BJ (cell line): ENCODE measurements around the gene KANK2. TPM values are rescaled to one million over a fixed set of nuclear protein-coding genes. Genes with fewer than 3 reads are reported as not detected.
"Not testable (repeated sequence)": the region's sequence is repeated elsewhere in the genome, so short reads cannot be mapped to it uniquely, and the experiment has no call there.

Experiments
- CTCF ChIA-PET: fragments of 350-600 bp; formaldehyde crosslinking; extraction: SDS; loops from one replicate; lab custom pipeline; 2021; ENCODE audit warnings: antibody characterized with exemption, inconsistent platforms; lab: Yijun Ruan, JAX
- POLR2A ChIA-PET: fragments of 300-600 bp; sonication (Branson Sonifier 250); formaldehyde crosslinking; extraction: SDS; loops from one replicate; lab custom pipeline; 2021; ENCODE audit warnings: antibody characterized with exemption; lab: Charles Lee
- DNase-seq: peaks from one replicate; pipeline ENCODE4 v3.0.0-alpha.2; 2011; ENCODE audit warnings: low read depth
- H3K27me3 ChIP-seq: 2 replicates; pipeline ENCODE4 v1.6.0; 2011; ENCODE audit warnings: low read length; ENCODE audit not compliant: control insufficient read depth, insufficient read depth
- H3K36me3 ChIP-seq: 2 replicates; pipeline ENCODE4 v1.5.1; 2011; ENCODE audit warnings: low read length; ENCODE audit not compliant: control insufficient read depth, insufficient read depth
- H3K4me3 ChIP-seq: 2 replicates; pipeline ENCODE4 v1.5.1; 2011; ENCODE audit warnings: low read depth, mild to moderate bottlenecking, control low read depth, low read length
- CTCF ChIP-seq: IDR thresholded peaks from 2 replicates; pipeline ENCODE4 v1.5.1; 2011; ENCODE audit warnings: low read depth, mild to moderate bottlenecking, control low read depth, inconsistent platforms, low read length, moderate library complexity; ENCODE audit not compliant: insufficient read depth
- polyA plus RNA-seq: library from polyadenylated mRNA; depleted of rRNA; stranded (reverse); fragments of >200 nt; gene quantifications from 2 replicates; pipeline ENCODE4 v1.2.3, GENCODE V29; 2011

The KANK2 gene
- polyA plus RNA-seq, 1 experiment, result 176 TPM

DNA sequence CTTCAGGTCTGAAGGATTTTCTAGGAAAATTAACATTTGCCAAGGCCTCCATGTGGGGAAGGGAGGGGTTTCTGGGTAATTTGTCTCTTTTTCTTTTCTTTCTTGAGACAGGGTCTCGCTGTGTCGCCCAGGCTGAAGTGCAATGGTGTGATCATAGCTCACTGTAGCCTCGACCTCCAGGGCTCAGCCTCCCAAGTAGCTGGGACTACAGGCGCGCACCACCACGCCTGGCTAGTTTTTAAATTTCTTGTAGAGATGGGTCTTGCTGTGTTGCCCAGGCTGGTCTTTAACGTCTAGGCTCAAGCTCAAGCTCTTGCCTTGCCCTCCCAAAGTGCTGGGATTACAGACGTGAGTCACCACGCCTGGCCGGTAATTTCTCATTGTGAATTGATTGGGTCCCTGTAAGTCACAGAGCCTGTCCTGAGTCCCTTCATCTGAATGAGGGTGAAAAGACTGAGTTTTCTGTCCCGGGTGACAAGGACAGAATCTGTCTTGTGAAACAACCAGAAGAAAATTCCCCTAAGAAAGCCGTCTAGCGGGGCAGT is 31.8 kb downstream of the KANK2 start:
- POLR2A ChIA-PET, result no interaction called here
- no peak for TF ChIP-seq CTCF
- no peak for DNase-seq
- Histone ChIP-seq H3K36me3 (peaks cover 19% of the 10 kb centered on the region), H3K4me3 (no peak overlapping the region), H3K27me3 (no peaks in the 10 kb centered on the region)
- CTCF ChIA-PET, result interaction anchor here (1.2 to 2.2 kb wide), 2 partner anchors 27 to 130 kb away, joined by 4 to 8 read pairs; no protein-coding TSS in a partner anchor

GRCh38 chr19:11164879-11165406 is 32.4 kb downstream of the KANK2 start:
- no peak for TF ChIP-seq CTCF

DNA sequence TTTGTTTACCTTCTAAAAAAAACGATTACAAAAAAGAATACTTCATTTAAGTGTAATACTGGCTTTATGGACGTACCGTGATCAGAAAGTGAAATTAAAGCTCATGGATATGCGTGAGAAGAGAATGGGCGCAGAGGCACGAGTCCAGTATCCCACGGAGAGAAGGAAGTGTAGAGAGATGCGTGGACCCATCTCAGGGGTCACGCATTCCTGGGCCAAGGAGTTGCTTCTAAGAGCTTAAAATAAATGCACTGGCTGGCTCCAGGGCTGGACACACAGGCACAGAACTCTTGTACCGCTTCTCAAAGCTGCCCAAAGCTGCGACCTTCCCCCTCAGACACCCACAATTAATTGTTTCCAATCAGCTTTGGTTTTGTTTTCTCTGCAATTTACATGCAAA is 33.0 kb downstream of the KANK2 start:
- ChIA-PET CTCF (interaction anchor here (0.8 to 2.2 kb wide), 6 partner anchors 9 to 129 kb away, joined by 3 to 8 read pairs (median 4); partner anchors contain the start of gene SPC24), POLR2A (interaction anchor here (0.5 to 0.6 kb wide), 2 partner anchors 232 to 382 kb away, joined by 3 to 6 read pairs; no protein-coding TSS in a partner anchor)
- H3K36me3 ChIP-seq, result peaks cover 13% of the 10 kb centered on the region
- H3K27me3 ChIP-seq, result no peaks in the 10 kb centered on the region
- DNase-seq, result no peak
- no peak for TF ChIP-seq CTCF
- H3K4me3 ChIP-seq, result no peak overlapping the region

More at GRCh38 chr19:11164879-11165406, 32.4 kb downstream of the KANK2 start:
- Histone ChIP-seq H3K4me3 (no peak overlapping the region), H3K36me3 (peaks cover 15% of the 10 kb centered on the region), H3K27me3 (no peaks in the 10 kb centered on the region)
- DNase-seq, result peak; percentile 78
- ChIA-PET CTCF (interaction anchor here (1.0 to 2.2 kb wide), 5 partner anchors 10 to 129 kb away, joined by 3 to 8 read pairs (median 4); partner anchors contain the start of gene SPC24), POLR2A (interaction anchor here (0.5 kb wide), 1 partner anchor 381 kb away, joined by 6 read pairs; no protein-coding TSS in a partner anchor)

GRCh38 chr19:11160440-11160768 is 36.9 kb downstream of the KANK2 start:
- H3K27me3 ChIP-seq, POLR2A ChIA-PET: not testable (repeated sequence)
- CTCF ChIA-PET, result interaction anchor here (0.6 to 0.9 kb wide), 2 partner anchors 14 to 23 kb away, joined by 3 to 4 read pairs; no protein-coding TSS in a partner anchor

GRCh38 chr19:11159598-11160439 is 37.5 kb downstream of the KANK2 start:
- no peak for TF ChIP-seq CTCF
- H3K36me3 ChIP-seq, result peaks cover 3% of the 10 kb centered on the region; the same call in 1 of the 2 replicates
- no peak for DNase-seq
- no peaks in the 10 kb centered on the region for H3K27me3 ChIP-seq
- POLR2A ChIA-PET, result no interaction called here
- CTCF ChIA-PET, result no interaction called here
- H3K4me3 ChIP-seq, result no peak overlapping the region

More at GRCh38 chr19:11160440-11160768, 36.9 kb downstream of the KANK2 start:
- not testable (repeated sequence) for DNase-seq, H3K4me3 ChIP-seq, H3K36me3 ChIP-seq
